NCI-H1417 (cell line): Measurements from ENCODE around the gene BUD13.

Source experiments
- DNase-seq, 3 experiments: peaks; one replicate each; lab custom pipeline; 2025; lab: John Stamatoyannopoulos, UW

The BUD13 gene

DNA sequence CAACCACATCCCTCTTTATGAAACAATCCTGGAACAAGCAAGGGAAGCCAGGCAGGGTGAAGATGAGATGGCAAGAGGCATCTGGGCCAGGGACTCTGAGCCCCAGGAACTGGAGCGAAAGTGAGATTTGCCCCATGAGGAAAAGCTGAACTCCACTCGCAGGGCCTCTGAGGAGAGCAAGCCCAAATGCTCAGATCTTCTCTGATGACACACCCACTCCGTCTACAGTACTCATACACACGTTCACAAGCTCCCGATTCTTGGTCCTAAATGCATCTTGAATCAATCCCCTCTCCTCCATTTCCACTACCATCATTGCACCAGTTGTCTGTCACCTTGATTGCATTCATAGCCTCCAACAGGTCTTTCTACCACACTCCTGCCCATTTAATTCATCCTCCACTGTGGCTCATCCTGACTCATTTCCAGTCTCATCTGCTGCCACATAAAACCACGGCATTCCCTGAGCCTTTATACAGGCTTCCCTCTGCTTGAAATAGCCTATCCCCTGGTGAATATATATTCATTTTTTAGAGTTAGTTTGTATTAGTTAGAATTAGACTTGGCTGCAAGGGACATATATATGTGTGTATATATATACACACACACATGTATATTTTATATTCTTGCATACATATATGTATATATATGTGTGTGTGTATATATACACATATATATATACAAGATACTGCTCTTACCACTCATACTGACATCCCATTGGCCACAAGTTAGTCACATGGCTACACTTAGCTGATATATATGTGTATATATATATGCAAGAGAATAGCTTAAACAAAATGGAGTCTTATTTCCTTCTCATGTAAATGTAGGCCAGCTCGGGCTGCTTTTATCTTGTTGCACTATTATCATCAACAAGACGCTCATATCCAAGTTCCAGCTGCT lies 20.3 kb upstream of the BUD13 start:
- no peak for DNase-seq

DNA sequence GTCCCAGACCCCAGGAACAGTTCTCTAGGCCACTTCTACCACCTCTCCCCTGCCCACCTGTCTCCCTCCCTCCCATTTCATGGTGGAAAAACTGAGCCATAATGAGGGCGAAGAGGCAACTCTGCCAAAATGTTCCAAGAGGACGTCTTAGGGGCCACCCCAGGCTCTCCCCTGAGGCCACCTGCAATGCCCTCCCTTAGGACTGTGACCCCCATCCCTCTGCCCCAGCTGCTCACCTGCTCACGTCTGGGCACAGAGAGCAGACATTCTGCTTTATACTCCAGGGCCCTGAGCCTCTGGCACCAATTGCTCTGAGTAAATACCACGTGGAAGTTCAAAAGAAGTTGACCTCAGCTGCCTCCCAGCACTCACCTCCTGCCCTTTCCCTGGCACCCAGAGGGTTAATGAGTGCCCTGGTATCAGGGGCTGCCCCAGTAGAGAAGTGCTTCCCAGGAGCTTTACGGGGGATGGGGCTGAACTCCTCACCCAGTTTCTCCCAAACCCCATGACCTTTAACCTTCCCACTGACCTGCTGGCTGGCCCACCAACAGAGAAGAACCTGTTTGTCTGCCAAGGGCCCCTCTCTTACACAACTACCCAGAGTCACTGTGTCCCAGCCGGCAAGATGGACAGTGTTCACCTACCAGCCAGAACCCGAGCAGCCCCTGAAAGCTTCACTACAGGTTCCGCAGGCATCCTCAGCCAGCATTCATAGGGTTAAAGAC lies 19.5 kb upstream of the BUD13 start:
- no peak for DNase-seq

DNA sequence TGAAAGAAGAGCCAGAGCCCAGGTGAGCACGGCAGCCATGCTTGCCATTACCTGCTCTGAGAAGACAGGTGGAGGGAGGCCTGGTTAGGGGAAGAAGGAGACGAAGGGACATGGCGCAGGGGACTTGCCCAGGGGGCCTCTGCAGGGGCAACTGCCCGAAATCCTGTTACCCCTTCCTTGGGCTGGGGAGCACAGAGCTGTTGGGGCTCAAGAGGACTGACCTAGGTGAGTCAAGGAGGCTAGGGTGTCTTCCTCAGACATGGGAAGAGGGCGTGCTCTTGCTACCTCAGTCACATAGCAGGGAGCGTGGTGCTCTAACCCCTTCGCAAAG lies 19.0 kb upstream of the BUD13 start, which contains the start of gene APOA5:
APOA5 (minus strand) TSS at position 67 of the 331 bp plus-strand sequence; CDS start at position 48, 19 bp downstream.
- DNase-seq: no peak

DNA sequence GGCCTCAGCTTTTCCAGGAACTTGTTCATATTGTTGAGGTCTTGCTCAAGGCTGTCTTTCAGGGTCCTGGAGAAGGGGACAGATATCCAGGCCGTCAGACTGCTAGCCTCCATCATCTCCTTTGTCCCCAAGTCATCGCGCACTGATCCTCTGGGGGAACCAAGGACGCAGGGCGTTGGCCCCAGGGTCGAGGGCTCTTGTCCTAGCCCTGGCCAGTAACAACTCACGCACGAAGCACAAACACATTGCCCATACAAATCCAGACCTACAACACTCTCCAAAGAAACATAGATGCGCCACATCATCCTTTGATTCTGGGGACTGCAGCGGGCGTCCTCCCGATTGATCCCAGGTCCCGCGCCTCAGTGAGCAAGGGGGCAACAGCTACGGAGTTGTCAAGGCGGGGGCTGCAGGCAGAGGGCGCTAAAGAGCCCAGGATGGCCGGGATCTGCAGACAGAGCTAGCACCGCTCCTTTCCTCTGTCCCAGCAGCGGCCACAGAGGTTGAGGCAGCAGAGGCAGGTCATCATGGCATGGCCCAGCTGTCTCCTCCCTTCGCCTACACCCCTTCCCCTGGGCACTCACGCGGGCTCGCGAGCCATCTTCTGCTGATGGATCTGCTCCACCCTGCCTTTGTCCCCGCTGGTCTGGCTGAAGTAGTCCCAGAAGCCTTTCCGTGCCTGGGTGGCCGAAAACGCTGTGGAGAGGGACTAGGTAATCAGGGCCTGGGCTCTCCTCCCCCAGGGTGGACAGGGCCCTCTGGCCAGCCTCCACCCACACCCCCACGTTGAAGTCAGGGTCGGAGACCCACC lies 18.4 kb upstream of the BUD13 start:
- peak; percentile 40 to 65 (median 59) for DNase-seq

DNA sequence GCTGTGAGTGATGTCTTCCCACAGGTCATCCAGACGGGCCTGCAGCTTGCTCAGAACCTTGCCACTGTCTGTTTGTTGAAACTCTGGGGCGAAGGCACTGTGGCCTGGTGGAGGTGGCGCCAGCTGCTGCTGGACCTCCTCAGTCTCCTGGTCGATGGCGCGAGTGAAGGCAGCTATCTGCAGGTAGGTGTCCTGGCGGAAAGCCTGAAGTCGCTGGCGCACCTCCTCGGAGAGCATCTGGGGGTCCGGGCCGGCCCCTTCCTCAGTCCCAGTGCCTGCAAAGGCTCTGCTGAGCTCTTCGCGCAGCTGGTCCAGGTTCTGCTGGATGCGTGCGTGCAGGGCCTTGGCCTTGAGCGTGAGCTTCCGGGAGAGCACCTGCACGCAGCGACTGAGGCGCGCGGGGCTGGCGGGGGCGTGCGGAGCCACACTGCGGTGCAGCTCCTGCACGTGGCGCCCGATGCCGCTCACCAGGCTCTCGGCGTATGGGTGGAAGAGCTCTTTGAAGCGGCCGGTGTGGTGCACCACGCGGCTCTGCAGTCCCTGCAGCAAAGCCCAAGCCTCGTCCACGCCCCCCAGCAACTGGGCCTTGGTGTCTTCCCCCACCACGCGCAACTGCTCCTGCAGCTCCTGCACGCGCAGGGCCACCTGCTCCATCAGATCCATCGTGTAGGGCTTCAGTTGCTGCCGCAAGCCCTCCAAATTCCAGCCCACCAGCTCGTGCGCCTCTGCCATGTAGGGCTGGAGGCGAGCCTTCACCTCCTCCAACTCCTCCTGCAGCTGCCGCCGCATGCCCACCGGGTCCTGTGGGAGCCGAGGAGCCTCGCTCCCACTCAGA lies 17.6 kb upstream of the BUD13 start:
- DNase-seq: no peak

DNA sequence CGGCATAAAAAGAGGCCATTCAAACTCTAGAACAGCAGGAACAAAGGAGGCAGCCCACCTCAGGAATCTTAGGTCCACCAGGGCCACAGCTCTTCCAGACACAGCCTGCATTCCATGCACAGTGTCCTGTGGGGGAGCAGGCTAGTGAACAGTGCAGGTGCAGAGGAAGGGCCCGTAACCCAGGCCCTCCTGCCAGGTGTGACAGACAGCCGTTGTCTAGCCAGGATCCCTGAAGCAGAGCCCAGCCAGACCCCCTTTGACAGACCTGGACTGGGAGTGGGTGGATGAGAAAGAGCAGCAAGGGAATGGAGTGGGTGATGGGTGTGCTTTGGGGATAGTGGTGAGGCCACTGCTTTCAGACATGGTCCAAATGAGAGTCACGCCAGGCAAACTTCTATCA lies 16.2 kb upstream of the BUD13 start:
- DNase-seq: no peak

DNA sequence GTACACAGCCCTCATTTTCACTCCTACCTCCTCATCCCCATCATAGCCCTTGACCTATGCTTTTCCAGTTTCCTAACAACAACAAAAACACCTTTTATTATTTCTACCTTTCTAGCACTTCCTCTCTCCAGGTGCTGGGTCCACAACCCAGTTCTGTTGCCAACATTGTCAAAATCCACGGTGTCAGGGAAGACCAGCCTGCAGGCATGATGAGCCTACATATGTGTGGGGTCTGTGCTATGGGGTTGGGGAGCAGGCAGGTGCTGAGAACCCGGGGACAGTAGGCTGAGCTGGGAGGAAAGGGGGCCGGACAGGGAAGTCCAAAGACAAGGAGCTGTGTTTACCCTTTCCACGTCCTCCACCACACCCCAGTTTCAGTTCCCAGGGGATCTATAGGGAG lies 15.7 kb upstream of the BUD13 start:
- DNase-seq: no peak

DNA sequence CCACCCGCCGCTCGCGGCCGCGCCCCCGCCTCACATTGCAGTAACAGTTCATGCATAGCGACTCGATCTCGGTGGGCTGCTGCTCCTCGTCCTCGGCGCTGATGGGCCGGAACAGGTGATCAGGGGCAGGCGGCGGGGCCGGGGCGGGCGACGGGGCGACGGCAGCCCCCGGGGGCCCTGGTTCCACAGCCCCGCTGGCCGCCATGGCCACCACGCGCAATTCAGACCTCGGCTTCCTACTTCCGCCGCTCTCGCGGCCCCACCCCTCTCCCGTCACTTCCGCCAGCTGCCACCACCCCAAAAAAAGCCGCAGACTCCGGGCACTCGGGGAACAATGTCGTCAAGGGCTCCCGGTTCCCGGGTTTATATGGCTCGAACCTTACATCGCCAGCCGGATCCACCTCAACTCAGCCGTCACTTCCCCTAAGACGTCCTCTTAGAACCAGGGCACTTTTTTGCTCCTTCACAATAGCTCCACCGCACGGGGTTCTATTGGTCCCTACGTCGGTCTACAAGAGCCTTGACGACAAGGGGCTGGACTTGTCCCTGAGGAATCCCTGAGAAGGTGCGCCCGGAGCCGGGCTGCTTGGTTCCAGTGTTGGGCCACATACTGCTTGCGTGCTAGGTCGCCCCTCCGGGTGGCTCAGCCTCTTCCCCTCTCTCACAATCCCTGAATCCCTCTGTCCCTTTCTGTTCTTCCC lies 15.1 kb upstream of the BUD13 start, which contains the start of gene ZPR1:
ZPR1 (minus strand) TSS at position 238 of the 701 bp plus-strand sequence; CDS start at position 205, 33 bp downstream.
- DNase-seq: peak; percentile 71 to 85 (median 80)

DNA sequence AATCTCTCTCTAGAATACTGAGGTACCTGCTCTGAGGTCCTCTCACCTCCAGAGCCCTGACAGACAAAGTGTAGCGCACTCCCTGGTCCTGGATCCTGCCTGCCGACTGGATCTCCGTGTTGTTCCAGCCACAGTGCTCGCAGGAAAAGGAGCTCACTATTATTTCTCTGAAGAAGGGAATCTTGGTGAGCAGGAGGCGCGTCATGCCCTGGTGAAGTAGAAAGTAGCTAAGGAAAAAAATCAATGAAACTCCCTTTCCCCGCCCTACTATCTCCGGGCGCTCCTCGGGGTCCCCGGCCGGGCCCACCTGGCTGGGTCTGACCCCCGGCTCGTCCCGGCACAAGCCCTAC lies 14.6 kb upstream of the BUD13 start:
- DNase-seq: no peak

DNA sequence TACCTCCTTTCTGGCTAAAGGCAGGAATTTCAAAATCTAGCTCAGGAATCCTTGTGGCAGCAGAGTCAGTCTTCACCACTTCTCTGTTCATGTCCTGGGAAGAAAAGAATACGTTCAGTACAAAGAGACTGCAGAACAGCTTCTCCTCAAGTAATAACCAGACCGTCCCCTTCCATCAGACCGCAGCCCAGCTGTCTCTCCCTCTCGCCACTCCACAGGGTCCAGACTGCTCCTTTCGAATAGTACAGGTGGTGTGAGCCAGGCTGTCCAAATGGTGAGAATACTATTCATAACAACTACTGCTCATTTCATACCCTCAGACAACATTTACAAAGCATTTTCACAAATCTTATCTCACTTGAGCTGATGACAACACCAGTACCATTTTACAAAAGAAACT lies 14.2 kb upstream of the BUD13 start:
- no peak for DNase-seq

DNA sequence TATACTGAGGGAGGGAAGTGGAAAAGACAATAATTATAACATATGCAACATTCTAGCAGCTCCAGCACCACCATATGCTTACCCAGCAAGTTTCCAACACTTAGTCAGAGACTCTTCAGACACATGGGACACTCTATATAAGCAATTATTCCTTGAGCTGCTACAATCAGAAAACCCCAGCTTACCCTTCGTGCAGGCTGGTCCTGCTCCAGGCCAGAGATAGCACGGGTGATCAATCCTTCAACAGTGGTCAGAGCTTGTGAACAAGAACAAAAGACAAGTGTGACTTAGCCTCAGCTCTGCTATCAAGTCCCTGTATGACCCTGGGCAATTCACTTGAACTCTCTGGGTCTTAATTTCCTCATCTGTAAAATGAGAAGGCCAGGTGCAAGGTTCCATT lies 13.5 kb upstream of the BUD13 start:
- DNase-seq: no peak

DNA sequence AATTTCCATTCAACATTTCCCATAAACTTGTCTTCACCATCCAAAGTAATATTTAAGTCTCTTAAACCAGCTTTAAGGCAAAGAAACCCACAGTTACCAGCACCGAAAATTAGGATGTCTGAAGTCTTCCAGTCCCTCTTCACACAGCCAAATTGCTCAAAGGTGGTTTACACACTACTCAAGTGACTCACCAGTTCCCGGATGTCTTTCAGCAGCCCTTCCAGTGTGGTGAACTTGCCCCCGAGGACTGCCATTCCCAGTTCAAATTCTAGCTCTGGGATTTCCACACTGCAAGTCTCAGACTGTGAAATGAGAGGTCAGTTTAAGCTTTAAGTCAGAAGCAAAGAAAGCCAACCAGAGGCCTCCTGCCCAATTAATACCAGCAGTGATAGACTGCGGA lies 9.9 kb upstream of the BUD13 start:
- DNase-seq: no peak

DNA sequence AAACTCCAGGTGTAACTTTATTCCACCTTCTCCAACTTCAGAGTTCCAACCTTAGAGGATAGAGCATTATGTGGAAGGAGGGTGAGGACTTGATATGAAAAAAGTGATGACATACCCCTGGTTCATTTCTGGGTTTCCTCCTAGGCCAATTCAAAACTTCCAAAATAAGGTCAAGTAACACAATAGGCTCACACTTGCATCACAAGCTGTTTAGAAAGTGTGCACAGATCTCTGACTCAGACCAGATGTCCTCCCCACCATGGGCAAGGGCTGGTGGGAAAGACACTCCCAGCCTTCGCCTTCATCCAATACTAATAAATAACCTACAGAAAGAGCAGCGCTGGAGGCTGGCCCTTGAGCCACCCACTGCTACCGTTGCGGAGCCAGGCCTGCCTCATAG lies 5.8 kb upstream of the BUD13 start:
- DNase-seq: no peak

DNA sequence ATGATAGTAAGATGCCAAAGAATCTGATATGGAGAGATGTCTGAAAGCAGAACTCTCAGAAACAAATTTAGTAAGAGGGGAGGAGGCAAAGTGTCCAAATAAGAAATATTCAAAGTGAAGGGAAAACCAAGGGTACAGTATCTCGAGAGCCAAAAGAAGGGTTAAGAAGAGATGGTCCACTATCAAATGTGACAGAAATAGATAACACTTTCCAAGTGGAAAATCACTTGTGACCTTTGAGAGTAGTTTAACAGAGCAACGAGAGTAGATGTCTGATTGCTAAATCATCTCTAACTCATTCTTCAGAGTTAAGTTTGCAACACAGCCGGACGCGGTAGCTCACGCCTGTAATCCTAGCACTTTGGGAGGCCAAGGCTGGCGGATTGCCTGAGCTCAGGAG lies 4.3 kb upstream of the BUD13 start:
- no peak for DNase-seq

DNA sequence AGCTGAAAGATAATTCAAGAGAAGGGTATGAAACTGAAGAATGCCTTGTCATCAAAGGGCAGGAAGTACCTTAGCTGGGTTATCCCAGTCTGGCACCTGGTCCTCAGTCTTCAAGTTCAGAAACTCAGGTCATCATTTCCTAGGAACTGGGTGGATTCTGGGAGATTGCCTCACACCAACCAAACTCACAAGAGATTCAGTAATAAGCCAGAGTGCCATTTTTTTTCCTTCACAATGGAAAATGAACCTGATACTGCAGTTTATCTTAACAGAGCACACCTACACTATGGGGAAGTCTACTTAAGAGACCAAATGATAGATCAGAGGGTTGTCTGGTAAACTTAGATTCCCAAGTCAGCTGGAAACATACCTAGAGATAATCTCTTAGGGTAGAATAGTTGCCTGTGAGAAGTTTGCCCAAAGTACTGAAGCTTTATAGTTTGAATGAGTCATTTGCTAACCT lies 3.8 kb upstream of the BUD13 start:
- no peak for DNase-seq

DNA sequence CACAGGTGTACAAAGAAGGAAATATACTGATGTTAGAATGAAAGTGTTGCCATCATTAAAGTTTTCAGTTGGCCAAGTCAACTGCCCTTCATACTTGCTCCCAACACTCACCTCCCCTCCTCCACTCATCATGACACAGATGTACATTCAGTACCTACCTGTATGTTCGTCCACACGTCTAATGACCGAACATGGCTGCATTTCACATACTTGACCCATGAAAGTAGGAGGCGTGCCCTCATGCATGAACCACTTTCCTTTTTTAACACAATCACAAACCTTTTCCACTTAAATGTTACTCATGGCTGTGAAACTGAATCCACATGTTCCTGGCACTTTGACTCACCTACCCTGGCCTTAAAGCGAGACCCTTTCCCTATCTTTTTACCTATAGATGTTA lies 3.2 kb upstream of the BUD13 start:
- no peak for DNase-seq

DNA sequence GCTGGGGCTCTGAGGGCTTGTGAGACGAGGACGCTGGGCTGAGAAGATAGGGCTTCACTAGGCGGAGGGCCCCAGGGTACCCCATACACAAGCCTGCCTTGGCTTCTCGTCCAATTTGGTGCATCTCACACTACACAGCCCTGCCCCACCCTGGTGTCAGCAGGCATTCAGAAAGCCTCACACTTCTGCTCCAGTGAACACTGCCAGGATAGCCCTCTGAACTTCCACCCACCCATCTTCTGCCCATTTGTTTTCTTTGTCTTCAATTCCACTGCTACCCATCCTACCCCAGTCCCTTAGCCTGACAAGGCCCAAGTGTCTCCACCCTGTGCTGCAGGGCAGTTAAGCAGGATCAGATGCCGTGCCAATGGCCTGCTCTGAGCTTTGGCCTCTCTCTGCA lies 1.9 kb upstream of the BUD13 start:
- DNase-seq: no peak

DNA sequence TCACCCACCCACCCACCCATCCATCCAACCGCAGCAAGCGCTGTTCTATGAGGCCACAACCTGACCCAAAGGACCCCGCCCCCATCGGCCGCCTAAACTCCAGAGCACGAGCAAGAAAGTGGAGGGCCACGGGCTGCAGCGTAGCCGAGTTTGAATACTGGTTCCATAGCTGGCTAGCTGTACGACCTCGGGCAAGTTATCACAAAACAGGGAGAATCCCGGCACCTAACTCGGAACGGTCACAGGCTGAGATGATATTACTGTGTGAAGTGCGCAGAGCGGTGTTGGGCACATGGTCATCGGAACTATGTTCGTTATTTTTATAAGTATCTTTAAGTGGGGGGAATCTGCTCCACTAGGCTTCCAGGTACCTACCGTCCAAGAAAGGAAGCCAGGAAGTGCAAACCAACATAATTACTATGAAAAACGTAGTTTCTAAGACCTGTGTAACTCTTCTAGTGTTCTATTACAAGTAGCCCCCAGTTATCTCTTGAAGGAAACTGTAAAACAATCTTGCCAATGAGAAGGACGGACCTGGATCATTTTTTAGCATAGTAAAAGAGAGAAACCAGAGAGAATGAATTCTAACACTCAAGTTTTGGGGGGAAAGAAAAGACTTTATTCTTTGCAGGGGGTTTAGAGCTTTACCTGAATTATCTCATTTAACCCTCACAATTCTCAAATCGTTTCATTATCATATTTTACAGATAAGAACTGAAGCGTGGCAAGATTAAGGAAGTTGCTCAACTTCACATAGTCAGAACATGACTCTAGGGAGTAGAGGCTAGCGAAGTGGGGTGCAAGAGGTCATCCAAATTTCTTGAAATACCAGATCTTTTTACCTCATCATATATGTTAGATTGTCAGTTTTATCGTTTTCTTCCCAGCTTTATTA lies 663 bp upstream of the BUD13 start:
- DNase-seq: peak in 1 of 3 experiments; percentile 66

DNA sequence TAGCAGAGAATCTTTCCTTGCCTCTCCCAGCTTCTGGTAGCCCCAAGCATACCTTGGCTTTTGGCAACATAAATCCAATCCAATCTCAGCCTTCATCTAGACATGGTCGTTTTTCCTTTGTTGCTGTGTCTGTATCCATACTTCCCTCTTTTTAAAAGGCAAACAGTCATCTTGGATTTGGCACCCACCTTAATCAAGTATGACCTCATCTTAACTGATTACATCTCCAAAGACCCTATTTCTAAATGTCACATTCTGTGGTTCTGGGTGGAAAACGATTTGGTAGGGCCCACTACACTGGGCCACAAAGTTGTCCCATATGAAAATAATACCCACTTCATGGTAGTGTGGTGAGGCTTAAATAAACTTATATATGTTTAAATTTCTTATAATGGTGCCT lies 852 bp downstream of the BUD13 start:
- DNase-seq: peak in 1 of 3 experiments; percentile 40

DNA sequence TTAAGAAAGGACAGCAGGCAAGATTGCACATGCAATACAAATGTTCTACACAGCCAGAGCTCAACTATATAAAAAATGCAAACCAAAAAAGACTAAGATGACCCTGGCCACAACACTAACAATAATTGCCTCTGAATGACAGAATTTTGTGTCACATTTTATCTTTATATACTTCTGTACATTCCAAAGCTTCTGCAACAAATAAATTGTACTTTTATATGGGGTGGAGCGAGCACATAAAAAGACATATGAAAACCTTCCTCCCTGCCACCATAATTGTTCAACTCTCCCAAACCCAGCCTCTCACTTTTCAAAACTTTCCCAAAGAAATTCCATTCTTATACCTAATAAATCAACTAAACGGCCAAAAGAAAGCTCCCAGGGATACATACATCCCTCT lies 10.7 kb downstream of the BUD13 start:
- no peak for DNase-seq
